GM12865 (cell line): Measurements from ENCODE around the gene KCNK5.
A peak's percentile ranks its signal among the peaks of the same experiment; 100 is the strongest.

Source experiments
- DNase-seq: peaks from one replicate; pipeline ENCODE4 v3.0.0; 2010; ENCODE audit warnings: low read depth
- H3K4me3 ChIP-seq: 2 replicates; pipeline ENCODE4 v1.5.1; 2011; ENCODE audit warnings: mild to moderate bottlenecking, low read depth, low read length, control low read depth
- CTCF ChIP-seq: IDR thresholded peaks from 2 replicates; pipeline ENCODE4 v1.5.1; 2011; ENCODE audit warnings: low read length, control low read depth, low read depth, inconsistent platforms; ENCODE audit not compliant: insufficient read depth; ENCODE audit errors: missing control alignments

Gene KCNK5

DNA sequence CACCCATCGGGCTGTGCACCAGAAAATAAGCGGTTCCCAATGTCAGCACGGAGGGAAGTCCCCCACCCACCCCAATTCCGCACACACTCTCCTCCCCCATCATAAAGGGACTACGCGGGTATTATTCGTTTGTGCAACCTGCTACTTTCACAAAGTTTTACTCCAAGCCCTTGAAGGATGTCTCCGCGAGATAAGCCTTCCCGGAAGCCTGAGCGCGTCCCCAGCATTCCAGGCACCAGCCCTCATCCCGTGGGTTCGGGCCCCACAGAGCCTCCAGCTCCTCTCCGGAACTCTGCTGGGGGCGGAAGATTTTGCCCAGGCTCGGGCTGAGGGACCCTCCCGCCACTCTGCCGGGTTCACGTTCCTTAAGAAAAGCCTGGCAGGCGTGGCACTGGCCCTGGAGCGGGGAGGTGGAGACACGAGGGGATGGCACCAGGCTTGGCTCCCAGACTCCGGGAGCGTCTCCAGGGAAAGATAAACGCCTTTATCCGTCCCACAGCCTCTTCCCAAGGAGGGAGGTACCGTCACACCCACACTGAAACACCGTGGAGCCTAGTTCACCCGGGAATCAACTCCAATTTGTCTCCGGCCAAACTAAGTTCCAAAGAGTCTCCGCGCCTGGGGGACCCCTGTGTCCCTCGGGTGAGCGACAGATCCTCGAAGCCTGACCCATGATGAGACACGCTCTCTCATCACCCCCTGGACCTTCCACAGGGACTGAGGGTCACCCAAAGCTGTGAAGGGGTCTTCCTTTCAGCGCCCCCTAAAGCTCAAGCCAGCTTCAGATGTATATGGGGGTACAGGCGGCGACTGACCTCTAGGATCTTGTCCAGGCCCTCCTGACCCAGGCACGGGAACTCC lies 934 bp downstream of the KCNK5 start:
- TF ChIP-seq CTCF = no peak
- no peak overlapping the region for H3K4me3 ChIP-seq
- DNase-seq = no peak

GRCh38 chr6:39227476-39227875 lies 1.8 kb downstream of the KCNK5 start:
- no peak overlapping the region for H3K4me3 ChIP-seq
- TF ChIP-seq CTCF = no peak
- no peak for DNase-seq

DNA sequence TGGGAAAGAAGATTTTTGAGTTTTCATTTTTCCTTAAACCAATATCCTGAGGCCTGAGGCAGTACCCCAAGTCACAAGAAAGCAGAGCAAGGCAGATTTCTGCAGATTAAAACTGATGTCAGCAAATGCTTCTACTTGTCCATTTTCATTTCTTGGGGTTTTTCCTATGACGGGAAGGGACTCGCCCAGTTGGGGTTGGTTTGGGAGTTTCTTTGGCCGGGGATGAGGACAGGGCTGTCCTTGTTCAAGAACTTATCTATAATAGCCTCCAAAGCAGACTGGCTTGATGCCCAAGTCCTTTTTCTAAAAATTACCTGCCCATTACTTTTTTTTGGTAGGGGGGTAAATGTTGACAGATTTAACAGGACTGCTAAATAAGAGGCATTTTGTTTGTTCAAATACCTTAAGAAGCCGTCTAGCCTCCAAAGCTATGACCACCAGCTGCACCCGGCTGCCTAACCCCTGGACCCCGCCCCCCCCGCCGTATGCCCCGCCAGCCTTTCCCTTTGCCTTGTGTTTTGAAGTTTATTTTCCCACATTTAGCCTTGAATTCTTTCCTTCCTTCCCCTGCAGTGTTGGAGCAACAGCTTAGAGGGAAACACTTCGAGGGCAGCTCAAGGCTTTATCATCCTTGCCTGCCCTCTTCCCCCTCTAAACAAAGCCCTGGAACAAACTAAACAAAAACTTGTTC lies 2.5 kb downstream of the KCNK5 start:
- H3K4me3 ChIP-seq = no peak overlapping the region
- TF ChIP-seq CTCF = no peak
- DNase-seq = no peak

DNA sequence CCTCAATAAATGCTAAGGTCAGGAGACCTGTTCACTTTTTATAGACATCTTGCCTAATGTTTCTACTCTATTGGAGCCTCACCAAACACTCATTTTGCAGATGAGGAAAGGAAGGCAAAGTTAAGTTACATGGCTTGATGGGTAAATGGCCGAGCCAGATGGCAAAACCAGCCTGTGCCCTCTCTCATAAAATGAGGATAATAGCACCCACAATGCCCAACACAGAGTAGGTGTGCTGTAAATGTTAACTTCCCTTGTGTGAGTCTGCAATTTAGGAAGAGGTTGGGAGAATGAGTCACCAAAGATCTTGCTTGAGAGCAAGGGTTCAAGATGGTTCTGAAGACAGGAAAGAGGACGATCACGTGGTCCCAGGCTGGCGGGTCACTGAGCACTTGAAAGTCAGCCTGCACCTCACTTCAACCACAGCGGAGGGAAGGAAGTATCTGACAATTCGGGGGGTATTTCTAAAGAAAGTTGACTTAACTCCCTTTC lies 3.3 kb downstream of the KCNK5 start:
- DNase-seq = peak; percentile 36
- no peak overlapping the region for H3K4me3 ChIP-seq
- no peak for TF ChIP-seq CTCF

- no peak for DNase-seq
- TF ChIP-seq CTCF = no peak
- H3K4me3 ChIP-seq = no peak overlapping the region
These were observed 3.7 kb downstream of the KCNK5 start for GRCh38 chr6:39225543-39225942.

DNA sequence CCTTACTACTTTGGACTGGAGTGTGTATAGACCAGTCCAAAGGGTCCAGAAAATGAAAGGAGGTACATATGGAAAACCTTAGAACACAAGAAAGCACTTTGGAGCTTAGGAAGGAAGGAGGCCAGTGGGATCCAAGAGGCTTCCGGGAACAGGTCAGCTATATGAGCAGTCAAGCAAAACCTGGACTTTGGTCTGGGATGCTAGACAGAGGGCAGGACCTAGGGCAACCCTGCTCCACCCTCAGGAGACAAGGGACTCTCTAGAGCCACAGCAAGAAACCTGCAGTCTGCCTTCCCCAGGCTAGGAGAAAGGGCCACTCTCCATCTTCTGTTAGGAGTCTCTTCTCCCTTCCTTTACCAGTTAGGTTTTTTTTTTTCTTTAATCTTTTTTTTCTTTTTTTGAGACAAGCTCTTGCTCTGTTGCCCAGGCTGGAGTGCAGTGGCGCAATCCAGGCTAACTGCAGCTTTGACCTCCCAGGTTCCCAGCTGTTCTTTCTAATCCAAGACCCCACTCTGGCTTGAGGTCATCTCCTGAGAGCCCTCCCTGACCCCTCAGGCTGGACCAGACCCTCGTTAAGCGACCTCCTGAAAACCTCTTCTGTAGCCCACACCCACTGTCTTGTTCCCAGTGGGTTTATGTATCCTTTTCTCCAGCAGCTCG lies 4.6 kb downstream of the KCNK5 start:
- no peak for TF ChIP-seq CTCF
- H3K4me3 ChIP-seq = no peak overlapping the region
- DNase-seq = no peak
